OCI-LY1 (cell line): ENCODE results near the gene RNF181.

Experiments
- H2AFZ ChIP-seq: fragments of 200-600 bp; sonication (generic), shearing (Covaris generic); 2 replicates; pipeline ENCODE4 v1.6.0; 2014; ENCODE audit warnings: antibody characterized with exemption, mild to moderate bottlenecking, low read length
- H3F3A ChIP-seq: fragments of 200-600 bp; sonication (generic), shearing (Covaris generic); 2 replicates; pipeline ENCODE4 v1.6.0; 2014; ENCODE audit warnings: mild to moderate bottlenecking, antibody characterized with exemption, low read length, moderate library complexity; ENCODE audit not compliant: insufficient read depth
- H3K27ac ChIP-seq: fragments of 200-600 bp; sonication (generic); 2 replicates; pipeline ENCODE4 v1.5.1; 2014; ENCODE audit warnings: low read length, mixed run types, mild to moderate bottlenecking, low read depth; ENCODE audit not compliant: poor library complexity, severe bottlenecking
- H3K27me3 ChIP-seq: fragments of 200-600 bp; sonication (generic); 2 replicates; pipeline ENCODE4 v1.6.0; 2014; ENCODE audit warnings: antibody characterized with exemption, mild to moderate bottlenecking, low read length, moderate library complexity; ENCODE audit not compliant: insufficient read depth
- H3K36me3 ChIP-seq: fragments of 200-600 bp; sonication (generic); 2 replicates; pipeline ENCODE4 v1.6.1; 2014; ENCODE audit warnings: mild to moderate bottlenecking, antibody characterized with exemption, low read length, moderate library complexity, mixed read lengths; ENCODE audit not compliant: insufficient read depth
- H3K4me1 ChIP-seq: fragments of 200-600 bp; sonication (generic); 2 replicates; pipeline ENCODE4 v1.5.1; 2014; ENCODE audit warnings: mild to moderate bottlenecking, low read length, moderate library complexity; ENCODE audit not compliant: insufficient read depth, severe bottlenecking
- H3K4me2 ChIP-seq: fragments of 200-600 bp; sonication (generic), shearing (Covaris generic); 2 replicates; pipeline ENCODE4 v1.6.1; 2014; ENCODE audit warnings: low read length
- H3K4me3 ChIP-seq: fragments of 200-600 bp; sonication (generic); 2 replicates; pipeline ENCODE4 v1.5.1; 2014; ENCODE audit warnings: low read length, low read depth, mild to moderate bottlenecking, mixed read lengths; ENCODE audit not compliant: poor library complexity, severe bottlenecking
- H3K79me2 ChIP-seq: fragments of 200-600 bp; shearing (Covaris generic); 2 replicates; pipeline ENCODE4 v1.6.1; 2016; ENCODE audit warnings: mixed run types, low read length, mixed read lengths; ENCODE audit not compliant: insufficient read depth
- H3K9ac ChIP-seq: fragments of 200-600 bp; sonication (generic), shearing (Covaris generic); 2 replicates; pipeline ENCODE4 v1.6.1; 2014; ENCODE audit warnings: mild to moderate bottlenecking, low read length, mixed read lengths
- H3K9me2 ChIP-seq: fragments of 200-600 bp; sonication (generic), shearing (Covaris generic); 2 replicates; pipeline ENCODE4 v1.6.1; 2014; ENCODE audit warnings: low read depth, mild to moderate bottlenecking, low read length, mixed read lengths
- H3K9me3 ChIP-seq: fragments of 200-600 bp; shearing (Covaris generic); 2 replicates; pipeline ENCODE4 v1.6.1; 2014; ENCODE audit warnings: low read length, mixed read lengths
- H4K20me1 ChIP-seq: fragments of 200-600 bp; sonication (generic), shearing (Covaris generic); 2 replicates; pipeline ENCODE4 v1.6.0; 2016; ENCODE audit warnings: mild to moderate bottlenecking, low read length; ENCODE audit not compliant: insufficient read depth
- EZH2 ChIP-seq: fragments of 200-600 bp; sonication (generic), shearing (Covaris generic); IDR thresholded peaks from 2 replicates; pipeline ENCODE4 v1.8.0; 2017; ENCODE audit warnings: borderline replicate concordance, mixed run types, mild to moderate bottlenecking, antibody characterized with exemption, low read length, moderate library complexity, mixed read lengths
- TF ChIP-seq, protein P1 (sequence below): fragments of 200-600 bp; sonication (generic), shearing (Covaris generic); IDR thresholded peaks from 2 replicates; pipeline ENCODE4 v1.5.1; 2017; ENCODE audit warnings: mild to moderate bottlenecking, antibody characterized with exemption, low read length, moderate library complexity, mixed read lengths

The RNF181 gene

DNA sequence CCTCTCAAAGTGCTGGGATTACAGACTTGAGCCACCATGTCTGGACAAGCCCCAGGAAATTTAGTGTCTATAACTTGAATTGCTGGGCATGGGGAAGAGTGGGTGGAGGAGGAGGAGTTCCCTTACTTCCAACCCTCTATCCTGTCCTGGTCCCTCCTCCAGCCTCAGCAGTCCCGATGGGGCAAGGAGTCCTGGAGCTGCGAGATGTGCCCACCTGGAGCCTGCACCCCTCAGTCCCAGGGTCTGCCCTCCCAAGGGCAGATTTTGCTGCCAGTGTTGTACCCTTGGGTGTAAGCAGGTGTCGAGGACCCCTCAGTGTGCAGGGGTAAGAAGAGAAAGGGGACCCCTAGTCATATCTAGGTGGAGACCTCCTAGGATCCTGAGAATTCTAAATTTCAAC lies 15.3 kb upstream of the RNF181 start:
- H3K27me3 ChIP-seq: no peaks in the 10 kb centered on the region
- no peaks in the 10 kb centered on the region for H3K9me2 ChIP-seq
- H3K79me2 ChIP-seq: no peaks in the 10 kb centered on the region
- H3K4me1 ChIP-seq: peaks cover 34% of the 10 kb centered on the region
- no peak overlapping the region for H2AFZ ChIP-seq
- H3K4me2 ChIP-seq: no peak overlapping the region
- no peak overlapping the region for H3K9ac ChIP-seq
- H3K9me3 ChIP-seq: no peaks in the 10 kb centered on the region
- TF ChIP-seq EZH2: no peak
- TF ChIP-seq, protein P1, sequence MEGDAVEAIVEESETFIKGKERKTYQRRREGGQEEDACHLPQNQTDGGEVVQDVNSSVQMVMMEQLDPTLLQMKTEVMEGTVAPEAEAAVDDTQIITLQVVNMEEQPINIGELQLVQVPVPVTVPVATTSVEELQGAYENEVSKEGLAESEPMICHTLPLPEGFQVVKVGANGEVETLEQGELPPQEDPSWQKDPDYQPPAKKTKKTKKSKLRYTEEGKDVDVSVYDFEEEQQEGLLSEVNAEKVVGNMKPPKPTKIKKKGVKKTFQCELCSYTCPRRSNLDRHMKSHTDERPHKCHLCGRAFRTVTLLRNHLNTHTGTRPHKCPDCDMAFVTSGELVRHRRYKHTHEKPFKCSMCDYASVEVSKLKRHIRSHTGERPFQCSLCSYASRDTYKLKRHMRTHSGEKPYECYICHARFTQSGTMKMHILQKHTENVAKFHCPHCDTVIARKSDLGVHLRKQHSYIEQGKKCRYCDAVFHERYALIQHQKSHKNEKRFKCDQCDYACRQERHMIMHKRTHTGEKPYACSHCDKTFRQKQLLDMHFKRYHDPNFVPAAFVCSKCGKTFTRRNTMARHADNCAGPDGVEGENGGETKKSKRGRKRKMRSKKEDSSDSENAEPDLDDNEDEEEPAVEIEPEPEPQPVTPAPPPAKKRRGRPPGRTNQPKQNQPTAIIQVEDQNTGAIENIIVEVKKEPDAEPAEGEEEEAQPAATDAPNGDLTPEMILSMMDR: no peak
- H3K36me3 ChIP-seq: peaks cover 53% of the 10 kb centered on the region
- H3F3A ChIP-seq: no peaks in the 10 kb centered on the region
- no peak overlapping the region for H3K27ac ChIP-seq
- H3K4me3 ChIP-seq: no peak overlapping the region
- no peaks in the 10 kb centered on the region for H4K20me1 ChIP-seq

DNA sequence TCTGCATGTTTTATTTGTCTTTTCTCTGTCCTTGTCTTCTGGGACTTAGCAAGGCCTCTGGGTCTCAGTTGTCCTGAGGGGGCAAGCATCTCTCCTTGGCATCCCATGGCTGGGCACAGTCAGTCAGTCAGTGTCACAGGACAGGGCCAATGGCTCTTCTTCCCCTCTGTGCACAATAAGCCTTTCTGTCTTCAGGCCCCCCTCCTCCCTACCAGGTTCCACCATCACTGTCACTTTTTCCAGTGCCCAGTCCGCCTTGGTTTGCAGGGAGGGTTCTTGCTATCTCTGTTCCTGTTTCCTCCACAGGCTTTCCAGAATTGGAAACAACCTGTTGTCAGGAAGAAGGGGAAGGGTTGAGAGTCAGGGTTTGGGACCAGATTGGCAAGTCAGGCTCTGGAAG lies 13.1 kb upstream of the RNF181 start:
- H3K9me3 ChIP-seq: no peaks in the 10 kb centered on the region
- no peak overlapping the region for H3K9ac ChIP-seq
- no peak overlapping the region for H3K4me3 ChIP-seq
- no peaks in the 10 kb centered on the region for H3K79me2 ChIP-seq
- peaks cover 53% of the 10 kb centered on the region for H3K36me3 ChIP-seq
- no peaks in the 10 kb centered on the region for H4K20me1 ChIP-seq
- H3F3A ChIP-seq: no peaks in the 10 kb centered on the region
- no peak for TF ChIP-seq EZH2
- TF ChIP-seq, protein P1: no peak
- H3K9me2 ChIP-seq: no peaks in the 10 kb centered on the region
- no peak overlapping the region for H2AFZ ChIP-seq
- no peak overlapping the region for H3K27ac ChIP-seq
- peaks cover 29% of the 10 kb centered on the region for H3K4me1 ChIP-seq
- H3K4me2 ChIP-seq: no peak overlapping the region
- H3K27me3 ChIP-seq: no peaks in the 10 kb centered on the region

GRCh38 chr2:85583667-85584353 lies 11.7 kb upstream of the RNF181 start:
- Histone ChIP-seq H3K9me3 (no peaks in the 10 kb centered on the region), H3K27me3 (no peaks in the 10 kb centered on the region), H3K4me1 (peaks cover 16% of the 10 kb centered on the region), H2AFZ (no peak overlapping the region), H3K36me3 (peaks cover 53% of the 10 kb centered on the region), H3K27ac (no peak overlapping the region), H3K9ac (no peak overlapping the region; the same call in 1 of the 2 replicates), H3F3A (no peaks in the 10 kb centered on the region), H4K20me1 (no peaks in the 10 kb centered on the region), H3K4me2 (peak overlapping the region; percentile 46; the same call in 1 of the 2 replicates), H3K4me3 (peak overlapping the region; percentile 7), H3K9me2 (no peaks in the 10 kb centered on the region), H3K79me2 (no peaks in the 10 kb centered on the region)
- TF ChIP-seq EZH2: no peak
- TF ChIP-seq, protein P1: no peak
